Endodermal cell (in vitro differentiated cells): Measurements from ENCODE around the gene DGKH. TPM values are rescaled to one million over a fixed set of nuclear protein-coding genes. Genes with fewer than 3 reads are reported as not detected.

ENCODE experiments used
- DNase-seq: peaks from one replicate; pipeline ENCODE4 v3.0.0-alpha.2; 2017
- H3K27ac ChIP-seq: 2 replicates; pipeline ENCODE4 v1.5.1; 2013; ENCODE audit warnings: mild to moderate bottlenecking, low read depth, low read length, moderate library complexity
- H3K27me3 ChIP-seq: 2 replicates; pipeline ENCODE4 v1.6.1; 2013; ENCODE audit warnings: mild to moderate bottlenecking, low read length, moderate library complexity; ENCODE audit not compliant: insufficient read depth, control insufficient read depth, poor library complexity, severe bottlenecking
- H3K36me3 ChIP-seq: 2 replicates; pipeline ENCODE4 v1.7.0; 2013; ENCODE audit warnings: mild to moderate bottlenecking, low read length, moderate library complexity; ENCODE audit not compliant: control insufficient read depth, insufficient read depth
- H3K4me1 ChIP-seq: one replicate; pipeline ENCODE4 v1.7.0; 2013; ENCODE audit warnings: low read length; ENCODE audit not compliant: control insufficient read depth, insufficient read depth
- H3K4me3 ChIP-seq: 2 replicates; pipeline ENCODE4 v1.5.1; 2013; ENCODE audit warnings: mild to moderate bottlenecking, low read length, moderate library complexity
- H3K9ac ChIP-seq: 2 replicates; pipeline ENCODE4 v1.6.1; 2013; ENCODE audit warnings: mild to moderate bottlenecking, low read length, moderate library complexity; ENCODE audit not compliant: poor library complexity, severe bottlenecking; ENCODE audit errors: extremely low read depth
- H3K9me3 ChIP-seq: 2 replicates; pipeline ENCODE4 v1.6.1; 2013; ENCODE audit warnings: mild to moderate bottlenecking, low read length, moderate library complexity; ENCODE audit not compliant: control insufficient read depth
- H3K27ac Mint-ChIP-seq: 2 replicates; pipeline ENCODE4 v1.8.0; 2020; ENCODE audit warnings: mixed read lengths
- H3K27me3 Mint-ChIP-seq: 2 replicates; pipeline ENCODE4 v1.8.0; 2021; ENCODE audit warnings: mild to moderate bottlenecking, mixed read lengths; ENCODE audit not compliant: insufficient read depth
- H3K36me3 Mint-ChIP-seq: 2 replicates; pipeline ENCODE4 v1.8.0; 2020; ENCODE audit warnings: low read depth, mixed read lengths
- H3K4me1 Mint-ChIP-seq: 2 replicates; pipeline ENCODE4 v1.8.0; 2020; ENCODE audit warnings: mixed read lengths
- H3K4me3 Mint-ChIP-seq: 2 replicates; pipeline ENCODE4 v1.8.0; 2020; ENCODE audit warnings: mild to moderate bottlenecking, moderate library complexity, mixed read lengths
- H3K9me3 Mint-ChIP-seq: 2 replicates; pipeline ENCODE4 v1.8.0; 2020; ENCODE audit warnings: mild to moderate bottlenecking, mixed read lengths
- CTCF ChIP-seq: fragments of 200-600 bp; sonication (generic); conservative IDR thresholded peaks from 2 replicates; pipeline ENCODE4 v1.5.0; 2021; ENCODE audit warnings: antibody characterized with exemption, mild to moderate bottlenecking
- WGBS, 2 experiments: methylation state at CpG; one replicate each; pipeline versions ENCODE4 v1.1.5 to v1.1.7; 2013; ENCODE audit warnings: missing lambda C conversion rate in 2 of 2, mixed read lengths in 1 of 2; ENCODE audit not compliant: insufficient coverage in 1 of 2, insufficient read length in 1 of 2; 5-methylcytosine and 5-hydroxymethylcytosine counted together
- total RNA-seq, 2 donors: library from RNA; stranded (reverse); fragmentation: NEBNext Ultra II Directional in 1 of 2; extraction: Animal tissue kit (Norgen Biotek cat#: 25700) in 1 of 2; gene quantifications; 2 replicates in 1 of 2; 3 replicates in 1 of 2; pipeline ENCODE4 v1.2.1, GENCODE V29; 2021

The DGKH gene
- total RNA-seq, 2 donors from 2014 or later, result 7.1 to 11.5 TPM

GRCh38 chr13:42063105-42063504 is 14.7 kb downstream of the DGKH start:
- Histone ChIP-seq H3K9ac (no peak overlapping the region), H3K36me3 (peaks cover 14% of the 10 kb centered on the region), H3K27ac (no peak overlapping the region), H3K4me3 (no peak overlapping the region), H3K27me3 (no peaks in the 10 kb centered on the region), H3K4me1 (no peaks in the 10 kb centered on the region), H3K9me3 (peaks cover 14% of the 10 kb centered on the region)
- Mint-ChIP-seq H3K4me3 (no peak overlapping the region), H3K27ac (no peak overlapping the region), H3K4me1 (peaks cover 3% of the 10 kb centered on the region), H3K27me3 (peaks cover 3% of the 10 kb centered on the region), H3K36me3 (peaks cover 16% of the 10 kb centered on the region), H3K9me3 (peaks cover 8% of the 10 kb centered on the region)
- TF ChIP-seq CTCF, result no peak
- peak; percentile 73 for DNase-seq
- 60 to 78% methylated on average over 1 to 2 of the region's 2 CpGs for WGBS, 2 experiments

- peaks cover 7% of the 10 kb centered on the region for H3K36me3 ChIP-seq
- no peak for TF ChIP-seq CTCF
- H3K4me3 Mint-ChIP-seq, result no peak overlapping the region
- no peaks in the 10 kb centered on the region for H3K4me1 ChIP-seq
- H3K9me3 ChIP-seq, result peaks cover 4% of the 10 kb centered on the region
- H3K9ac ChIP-seq, result no peak overlapping the region
- H3K9me3 Mint-ChIP-seq, result peaks cover 2% of the 10 kb centered on the region
- no peaks in the 10 kb centered on the region for H3K27me3 ChIP-seq
- H3K36me3 Mint-ChIP-seq, result peaks cover 10% of the 10 kb centered on the region
- H3K27ac Mint-ChIP-seq, result no peak overlapping the region
- no peak overlapping the region for H3K27ac ChIP-seq
- DNase-seq, result no peak
- peaks cover 3% of the 10 kb centered on the region for H3K27me3 Mint-ChIP-seq
- H3K4me1 Mint-ChIP-seq, result peaks cover 3% of the 10 kb centered on the region
- H3K4me3 ChIP-seq, result no peak overlapping the region
- WGBS, 2 experiments, result 94 to 100% methylated on average over 4 to 6 of the region's 6 CpGs
Observed at GRCh38 chr13:42064259-42064658, 15.8 kb downstream of the DGKH start.

GRCh38 chr13:42064966-42065365 is 16.5 kb downstream of the DGKH start:
- Histone ChIP-seq H3K4me3 (no peak overlapping the region), H3K36me3 (peaks cover 7% of the 10 kb centered on the region), H3K27me3 (no peaks in the 10 kb centered on the region), H3K9ac (no peak overlapping the region), H3K4me1 (no peaks in the 10 kb centered on the region), H3K27ac (no peak overlapping the region), H3K9me3 (no peaks in the 10 kb centered on the region)
- Mint-ChIP-seq H3K4me3 (no peak overlapping the region), H3K4me1 (peaks cover 3% of the 10 kb centered on the region), H3K36me3 (peaks cover 10% of the 10 kb centered on the region), H3K27ac (no peak overlapping the region), H3K9me3 (no peaks in the 10 kb centered on the region), H3K27me3 (peaks cover 3% of the 10 kb centered on the region)
- no peak for TF ChIP-seq CTCF
- DNase-seq, result no peak
- WGBS, 2 experiments, result 91 to 92% methylated on average over 5 of the region's 5 CpGs
